ENCODE results near the gene SH3RF1.

The SH3RF1 gene

DNA sequence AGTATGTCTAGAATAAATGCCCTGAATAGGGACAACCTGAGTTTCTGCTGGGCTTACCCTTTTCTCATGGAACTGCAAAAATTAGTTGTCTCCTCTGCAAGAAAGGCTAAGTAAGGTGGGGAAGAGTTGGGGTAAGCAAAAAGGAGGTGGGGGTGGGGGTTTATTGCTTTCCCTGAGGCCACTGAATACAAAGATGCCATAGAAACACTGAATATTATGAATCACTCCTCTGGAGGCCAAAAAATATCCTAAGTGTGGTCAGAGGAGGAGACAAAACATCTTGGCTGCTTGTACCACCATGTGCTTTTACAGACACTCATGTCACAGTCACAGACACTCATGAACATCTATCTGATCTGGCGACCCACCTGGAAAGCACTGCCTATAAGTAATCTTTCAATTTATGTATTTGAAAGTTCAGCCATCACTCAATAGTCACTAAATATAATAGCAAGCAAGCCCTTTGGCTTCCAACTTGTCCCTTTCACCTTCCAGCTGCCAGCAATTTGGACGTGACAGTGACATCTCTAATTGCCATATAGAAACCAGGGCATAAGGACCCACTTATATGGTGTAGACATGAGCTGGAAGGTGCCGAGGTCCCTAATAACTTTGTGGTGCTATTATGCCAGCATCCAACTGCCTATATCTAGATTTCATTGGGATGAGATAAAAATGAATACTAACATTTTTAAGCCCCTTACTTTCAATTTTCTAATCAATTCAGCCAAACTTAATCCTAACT is 138.0 kb downstream of the SH3RF1 start:
- no peak for DNase-seq (ENCODE audit: low spot score)

DNA sequence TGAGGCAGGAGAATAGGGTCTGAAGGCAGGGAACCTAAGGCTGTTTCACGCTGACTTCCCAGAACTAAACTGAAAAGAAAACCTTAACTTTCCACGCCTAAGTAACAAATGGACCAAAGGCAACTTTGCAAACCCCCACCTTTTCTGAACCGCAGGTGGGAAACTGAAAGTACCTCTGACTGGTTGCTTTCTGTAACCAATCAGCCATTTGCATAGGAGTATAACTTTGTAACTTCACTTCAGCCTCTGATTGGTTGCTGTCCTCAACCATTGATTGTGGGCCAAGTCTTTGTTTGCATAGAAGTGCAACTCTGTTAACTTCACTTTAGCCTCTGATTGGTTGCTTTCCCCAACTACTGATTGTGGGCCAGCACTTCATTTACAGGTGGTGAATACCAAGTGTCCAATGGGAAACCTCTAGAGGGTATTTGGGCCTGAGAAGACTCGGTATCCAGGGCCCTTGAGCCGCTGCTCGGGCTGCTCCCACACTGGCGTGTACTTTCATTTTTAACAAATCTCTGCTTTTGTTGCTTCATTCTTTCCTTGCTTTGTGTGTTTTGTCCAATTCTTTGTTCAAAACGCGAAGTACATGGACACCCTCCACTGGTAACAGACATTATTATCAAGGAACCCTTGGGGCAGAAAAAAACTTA is 139.1 kb downstream of the SH3RF1 start:
- DNase-seq (ENCODE audit: low spot score) = no peak

DNA sequence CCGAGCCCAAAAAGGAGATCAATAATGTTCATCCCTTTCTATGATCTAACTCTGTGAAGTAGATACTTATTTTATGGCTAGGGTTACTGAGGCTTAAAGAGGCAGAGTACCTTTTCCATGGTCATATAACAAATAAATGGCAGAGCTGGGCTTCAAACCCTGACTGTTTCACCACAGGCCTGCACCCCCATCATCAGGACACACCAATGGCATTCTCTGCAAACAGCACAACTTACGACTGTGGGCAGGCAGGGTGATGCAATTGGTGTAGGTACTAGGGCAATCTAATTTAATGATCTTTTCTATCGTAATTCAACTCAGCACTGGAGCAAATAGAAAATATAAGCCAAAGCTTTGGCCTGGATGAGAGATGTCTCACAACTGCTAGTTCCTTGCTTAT is 141.9 kb downstream of the SH3RF1 start:
- DNase-seq (ENCODE audit: low spot score) = no peak

GRCh38 chr4:169127314-169127713 is 143.4 kb downstream of the SH3RF1 start:
- DNase-seq (ENCODE audit: low spot score) = no peak

- DNase-seq (ENCODE audit: low spot score) = no peak
These were observed 146.1 kb downstream of the SH3RF1 start for GRCh38 chr4:169124661-169125060.

- DNase-seq (ENCODE audit: low spot score) = no peak
These were observed 148.3 kb downstream of the SH3RF1 start for GRCh38 chr4:169122422-169122821.

DNA sequence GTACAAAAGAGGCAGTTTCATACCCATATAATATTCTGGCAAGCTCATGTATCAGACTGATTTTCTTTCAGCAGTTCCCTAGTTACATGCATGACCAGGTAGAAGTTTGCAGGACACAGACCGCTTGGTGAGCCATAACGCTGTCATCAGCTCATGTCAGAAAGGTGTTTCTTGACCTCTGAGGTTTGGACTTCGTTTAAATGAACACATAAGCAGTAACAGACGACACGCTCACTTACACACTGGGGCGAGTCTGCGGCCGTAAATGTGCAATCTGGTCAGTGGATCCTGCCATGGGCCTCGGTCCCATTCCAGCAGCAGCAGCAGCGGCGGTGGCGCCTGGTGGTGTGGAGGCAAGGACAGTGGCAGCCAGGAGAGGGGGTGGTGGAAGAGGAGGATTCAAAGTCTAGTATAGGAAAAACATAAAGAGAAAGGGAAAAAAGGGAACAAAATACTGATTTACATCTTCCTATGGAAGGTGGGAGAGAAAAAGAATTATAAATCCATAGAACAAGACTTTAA is 148.8 kb downstream of the SH3RF1 start:
- DNase-seq (ENCODE audit: low spot score) = no peak

- DNase-seq (ENCODE audit: low spot score) = no peak
These were observed 150.1 kb downstream of the SH3RF1 start for GRCh38 chr4:169120624-169121023.

DNA sequence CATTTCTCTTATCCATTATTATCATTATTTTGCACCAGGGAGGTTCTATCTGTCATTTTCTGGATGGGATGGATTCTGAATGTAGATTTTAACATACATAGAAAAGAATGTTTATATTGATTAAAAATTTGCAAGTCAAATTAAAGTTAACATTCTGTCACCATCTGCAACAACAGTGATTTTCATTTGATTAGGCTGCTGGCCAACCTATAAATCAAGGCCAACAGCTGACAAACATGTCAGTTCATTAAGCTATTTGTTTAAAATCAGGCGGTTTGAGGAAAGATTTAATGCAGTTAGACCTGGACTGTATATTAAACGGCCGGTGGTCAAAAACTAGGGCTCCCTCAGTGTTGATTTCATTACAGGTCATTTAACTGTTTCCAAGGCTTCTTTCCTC is 151.2 kb downstream of the SH3RF1 start:
- DNase-seq (ENCODE audit: low spot score) = no peak

DNA sequence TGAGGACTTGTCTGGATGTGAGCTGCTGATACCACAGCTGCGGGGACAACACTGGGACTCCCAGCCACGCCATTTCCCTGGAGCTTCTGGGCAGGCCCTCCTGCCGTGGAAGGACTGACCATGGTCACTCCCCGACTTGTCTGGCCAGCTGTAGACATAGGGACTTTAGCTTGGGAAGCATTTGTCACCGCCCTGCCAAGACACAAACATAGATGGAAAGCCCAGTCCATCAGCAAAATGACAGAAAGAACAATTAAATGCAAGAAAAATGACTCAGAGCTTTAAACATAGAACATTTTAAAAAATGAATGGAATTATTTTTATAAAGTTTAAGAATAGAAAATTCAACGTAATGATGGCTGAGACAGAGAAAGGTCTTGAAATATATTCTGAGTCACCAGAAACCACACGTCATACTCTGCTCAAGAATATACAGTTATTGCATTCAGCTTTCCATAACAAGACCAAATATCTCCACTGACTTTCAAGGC is 153.1 kb downstream of the SH3RF1 start:
- DNase-seq (ENCODE audit: low spot score) = no peak

GRCh38 chr4:169116270-169116901 is 154.4 kb downstream of the SH3RF1 start:
- DNase-seq (ENCODE audit: low spot score) = no peak

DNA sequence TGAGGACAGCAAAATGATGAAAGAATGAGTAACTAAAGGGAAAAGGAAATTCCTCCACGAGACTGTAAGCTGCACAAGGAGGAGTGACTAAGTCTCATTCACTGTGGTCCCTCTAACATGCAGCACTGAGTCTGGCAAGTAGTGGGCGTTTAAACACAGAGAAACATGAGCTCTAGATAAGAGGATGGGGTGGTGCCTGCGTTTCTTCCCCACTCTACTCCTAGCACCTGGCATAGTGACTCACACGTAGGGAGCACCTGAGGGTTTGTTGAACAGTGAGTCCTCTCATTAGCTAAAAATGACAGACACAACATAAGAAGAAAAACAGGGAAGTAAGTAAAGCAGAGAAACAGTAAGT is 154.9 kb downstream of the SH3RF1 start:
- no peak for DNase-seq (ENCODE audit: low spot score)

GRCh38 chr4:169115144-169115896 is 155.4 kb downstream of the SH3RF1 start:
- no peak for DNase-seq (ENCODE audit: low spot score)

DNA sequence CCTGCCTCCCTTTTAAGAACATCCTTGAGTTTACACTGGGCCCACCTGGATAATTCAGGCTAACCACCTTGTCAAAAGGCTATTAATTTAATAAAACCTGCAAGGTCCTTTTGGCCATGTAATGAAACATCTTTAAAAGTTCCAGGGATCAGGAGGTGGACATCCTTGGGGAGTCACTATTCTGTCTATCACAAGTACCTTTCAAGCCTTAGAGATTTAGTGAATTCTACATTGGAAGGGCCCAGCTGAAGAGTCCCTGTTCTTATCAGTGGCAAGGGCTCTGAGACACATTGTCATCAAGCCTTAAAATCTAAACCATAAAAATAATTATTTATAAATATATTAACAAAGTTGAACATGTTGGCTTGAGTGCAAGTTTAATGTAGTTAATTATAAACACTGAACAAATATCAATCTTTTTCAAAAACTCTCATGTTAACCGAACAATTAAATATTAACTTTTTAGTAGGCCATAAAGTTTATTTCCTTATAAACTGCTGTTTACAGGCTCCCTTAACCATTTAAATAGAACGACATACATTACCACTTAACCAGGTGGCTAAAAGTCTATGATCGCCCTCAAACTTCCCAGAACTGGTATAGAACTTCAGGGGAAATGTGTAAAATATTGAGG is 156.3 kb downstream of the SH3RF1 start:
- DNase-seq (ENCODE audit: low spot score) = no peak

DNA sequence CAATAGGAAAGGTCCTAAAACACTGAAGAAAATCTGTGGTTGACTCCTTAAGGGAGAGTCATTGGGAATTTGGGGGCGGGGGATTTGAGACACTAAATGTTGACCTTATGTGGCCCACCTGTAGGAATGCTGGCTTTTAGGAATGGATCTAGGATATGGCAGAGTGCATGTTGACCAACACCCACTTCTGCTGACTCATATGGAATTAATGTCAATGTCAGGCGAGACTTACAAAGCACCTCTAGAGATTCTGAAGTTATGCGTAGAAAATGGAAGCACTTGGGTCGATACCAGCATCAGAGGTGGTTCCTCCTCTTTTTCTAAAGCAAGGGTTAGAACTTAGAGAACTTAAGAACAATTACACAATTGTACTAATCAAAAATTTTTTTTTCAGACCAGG is 160.1 kb downstream of the SH3RF1 start:
- DNase-seq (ENCODE audit: low spot score) = no peak

- DNase-seq (ENCODE audit: low spot score) = no peak
These were observed 161.6 kb downstream of the SH3RF1 start for GRCh38 chr4:169109035-169109675.

DNA sequence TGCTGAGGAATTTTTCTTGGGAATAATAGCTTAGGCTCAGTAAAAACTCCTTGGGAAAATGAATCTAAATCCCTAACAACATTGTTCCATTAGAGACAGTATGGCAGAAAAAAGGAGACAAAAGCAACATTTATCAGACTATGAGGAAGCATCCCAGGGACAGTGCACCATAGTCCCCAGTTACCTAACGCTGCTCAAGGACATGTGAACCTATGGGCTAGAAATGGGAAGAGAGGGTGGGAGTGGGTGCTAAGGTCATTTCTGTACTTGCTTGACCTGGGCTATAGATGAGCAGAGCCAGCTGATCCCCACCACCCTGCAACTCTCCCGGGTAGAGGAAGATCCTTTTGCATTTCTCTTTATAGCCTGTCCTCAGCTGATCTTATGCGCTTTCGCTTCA is 162.5 kb downstream of the SH3RF1 start:
- no peak for DNase-seq (ENCODE audit: low spot score)

DNA sequence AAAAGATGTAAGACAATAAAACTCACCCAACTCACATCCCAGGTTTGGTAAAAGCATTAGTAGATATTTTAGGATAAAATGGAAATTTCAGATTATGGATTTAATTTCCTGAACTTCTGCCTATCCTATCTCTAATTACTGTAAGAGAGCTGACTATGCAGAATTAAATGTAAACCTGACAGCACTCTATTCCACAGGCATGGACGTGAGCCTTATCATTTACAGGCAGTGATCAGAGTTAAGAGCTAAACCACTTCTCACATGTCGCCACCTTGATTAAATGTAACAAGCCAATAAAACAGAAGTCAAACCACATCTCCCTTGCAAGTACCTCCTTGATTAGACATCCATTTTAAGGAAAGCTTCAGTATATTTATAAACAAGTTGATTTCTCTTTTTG is 163.2 kb downstream of the SH3RF1 start:
- DNase-seq (ENCODE audit: low spot score) = no peak

DNA sequence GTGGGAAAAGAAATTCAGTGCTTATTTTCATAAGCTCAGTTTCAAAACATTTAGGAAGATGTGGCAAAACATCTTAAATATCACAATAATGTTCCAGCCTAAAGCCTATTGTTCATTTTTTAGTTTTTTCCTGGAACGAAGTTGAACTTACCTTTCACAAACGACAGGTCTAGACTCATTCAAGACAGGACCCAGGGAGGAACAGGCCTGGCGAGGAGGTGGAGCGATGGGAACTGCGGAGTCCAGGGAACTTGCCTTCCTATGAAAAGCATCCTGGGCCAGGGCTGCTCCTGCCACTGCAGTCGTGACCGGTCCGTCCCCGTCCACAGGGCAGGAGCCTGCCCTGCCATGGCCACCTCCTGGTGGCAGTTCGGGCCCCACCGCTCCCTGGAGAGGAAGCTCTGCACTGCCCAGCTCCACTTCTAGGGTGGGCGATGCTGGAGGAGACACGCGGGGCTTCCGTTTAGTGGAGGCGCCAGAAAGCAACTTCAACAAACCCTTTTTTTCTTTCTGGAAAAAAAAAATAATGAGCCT is 164.0 kb downstream of the SH3RF1 start:
- no peak for DNase-seq (ENCODE audit: low spot score)

DNA sequence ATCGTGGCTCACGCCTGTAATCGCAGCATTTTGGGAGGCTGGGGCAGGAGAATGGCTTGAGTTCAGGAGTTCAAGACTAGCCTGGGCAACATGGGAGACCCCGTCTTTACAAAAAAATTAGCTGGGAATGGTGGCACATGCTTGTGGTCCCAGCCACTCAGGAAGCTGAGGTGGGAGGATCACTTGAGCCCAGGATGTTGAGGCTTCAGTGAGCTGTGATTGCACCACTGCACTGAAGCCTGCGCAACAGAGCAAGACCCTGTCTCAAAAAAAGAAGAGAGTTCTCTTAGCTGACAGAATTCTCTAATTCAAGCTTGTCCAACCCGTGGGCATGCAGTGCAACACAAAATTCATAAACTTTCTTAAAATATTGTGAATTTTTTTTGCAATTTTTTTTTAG is 165.1 kb downstream of the SH3RF1 start:
- no peak for DNase-seq (ENCODE audit: low spot score)

DNA sequence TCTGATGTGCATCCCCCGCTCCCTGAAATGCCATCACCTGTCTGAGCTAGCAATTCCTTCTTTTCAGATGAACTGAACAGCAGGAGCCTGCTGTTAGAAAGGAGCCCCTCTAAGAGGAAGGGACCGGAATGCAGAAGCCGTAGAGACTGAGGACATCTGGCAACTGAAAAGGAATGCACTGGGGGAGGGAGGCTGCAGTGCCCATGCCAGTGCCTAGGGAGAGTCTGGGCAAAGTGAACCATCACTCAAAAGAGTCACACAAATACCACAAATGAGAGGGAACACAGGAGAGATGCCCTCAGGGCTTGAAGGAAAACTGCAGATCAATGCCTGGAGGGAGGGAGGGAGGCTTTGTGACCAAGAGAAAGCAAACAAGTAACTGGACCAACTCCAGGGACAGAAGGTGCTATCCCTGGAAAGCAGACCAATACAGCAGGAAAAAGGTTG is 166.8 kb downstream of the SH3RF1 start:
- DNase-seq (ENCODE audit: low spot score) = no peak
